ENCODE data around the gene RPS6KL1.

The RPS6KL1 gene

DNA sequence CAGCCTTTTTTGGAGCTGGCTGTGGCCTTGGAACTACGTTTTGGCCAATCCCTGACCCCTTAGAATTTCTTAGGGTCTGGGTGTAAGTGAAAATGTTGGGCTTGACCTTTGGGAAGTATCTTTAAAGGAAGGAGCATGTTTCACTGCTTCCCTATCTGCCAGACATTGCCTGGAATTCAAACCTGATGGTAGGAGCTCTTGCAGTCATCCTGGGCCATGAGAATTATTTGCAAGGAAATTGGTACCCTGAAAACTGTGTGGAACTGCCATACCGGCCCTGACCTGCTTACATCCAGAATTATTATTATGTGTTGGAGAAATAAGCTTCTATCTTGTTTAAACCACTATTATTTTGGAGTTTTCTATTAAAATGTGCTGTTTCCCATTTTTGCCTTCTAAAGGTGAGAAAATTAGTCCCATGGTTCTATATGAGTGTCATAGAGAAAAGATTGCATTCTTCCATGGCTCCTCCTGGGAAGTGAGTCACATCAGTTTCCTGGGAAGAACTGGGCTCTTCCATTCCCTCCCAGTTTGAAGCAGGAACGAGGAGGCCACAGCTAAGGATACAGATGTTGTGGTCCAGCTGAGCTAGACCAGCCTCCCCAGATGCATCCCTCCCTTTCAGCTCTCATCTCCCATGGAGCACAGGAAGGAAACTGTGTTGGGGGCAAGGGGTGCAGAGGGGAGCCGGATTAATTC lies 41.9 kb upstream of the RPS6KL1 start:
- H3K4me3 ChIP-seq (ENCODE audit: low read depth, low read length), result no peak overlapping the region
- TF ChIP-seq ZNF350 (tag by site-specific recombination; IDR thresholded peaks at IDR 0.05) (no peak), KLF16 (tag by site-specific recombination; IDR thresholded peaks at IDR 0.05) (no peak), ZBTB17 (tag by site-specific recombination; IDR thresholded peaks at IDR 0.05) (no peak), ZFP41 (tag by site-specific recombination; IDR thresholded peaks at IDR 0.05; ENCODE audit: borderline replicate concordance) (no peak), ZIC2 (tag by site-specific recombination; IDR thresholded peaks at IDR 0.05) (peak; percentile 82)
- TF ChIP-seq, protein P1, sequence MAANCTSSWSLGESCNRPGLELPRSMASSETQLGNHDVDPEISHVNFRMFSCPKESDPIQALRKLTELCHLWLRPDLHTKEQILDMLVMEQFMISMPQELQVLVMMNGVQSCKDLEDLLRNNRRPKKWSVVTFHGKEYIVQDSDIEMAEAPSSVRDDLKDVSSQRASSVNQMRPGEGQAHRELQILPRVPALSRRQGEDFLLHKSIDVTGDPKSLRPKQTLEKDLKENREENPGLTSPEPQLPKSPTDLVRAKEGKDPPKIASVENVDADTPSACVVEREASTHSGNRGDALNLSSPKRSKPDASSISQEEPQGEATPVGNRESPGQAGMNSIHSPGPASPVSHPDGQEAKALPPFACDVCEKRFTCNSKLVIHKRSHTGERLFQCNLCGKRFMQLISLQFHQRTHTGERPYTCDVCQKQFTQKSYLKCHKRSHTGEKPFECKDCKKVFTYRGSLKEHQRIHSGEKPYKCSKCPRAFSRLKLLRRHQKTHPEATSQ (tag by site-specific recombination; IDR thresholded peaks at IDR 0.05), result no peak
- TF ChIP-seq, protein P2, sequence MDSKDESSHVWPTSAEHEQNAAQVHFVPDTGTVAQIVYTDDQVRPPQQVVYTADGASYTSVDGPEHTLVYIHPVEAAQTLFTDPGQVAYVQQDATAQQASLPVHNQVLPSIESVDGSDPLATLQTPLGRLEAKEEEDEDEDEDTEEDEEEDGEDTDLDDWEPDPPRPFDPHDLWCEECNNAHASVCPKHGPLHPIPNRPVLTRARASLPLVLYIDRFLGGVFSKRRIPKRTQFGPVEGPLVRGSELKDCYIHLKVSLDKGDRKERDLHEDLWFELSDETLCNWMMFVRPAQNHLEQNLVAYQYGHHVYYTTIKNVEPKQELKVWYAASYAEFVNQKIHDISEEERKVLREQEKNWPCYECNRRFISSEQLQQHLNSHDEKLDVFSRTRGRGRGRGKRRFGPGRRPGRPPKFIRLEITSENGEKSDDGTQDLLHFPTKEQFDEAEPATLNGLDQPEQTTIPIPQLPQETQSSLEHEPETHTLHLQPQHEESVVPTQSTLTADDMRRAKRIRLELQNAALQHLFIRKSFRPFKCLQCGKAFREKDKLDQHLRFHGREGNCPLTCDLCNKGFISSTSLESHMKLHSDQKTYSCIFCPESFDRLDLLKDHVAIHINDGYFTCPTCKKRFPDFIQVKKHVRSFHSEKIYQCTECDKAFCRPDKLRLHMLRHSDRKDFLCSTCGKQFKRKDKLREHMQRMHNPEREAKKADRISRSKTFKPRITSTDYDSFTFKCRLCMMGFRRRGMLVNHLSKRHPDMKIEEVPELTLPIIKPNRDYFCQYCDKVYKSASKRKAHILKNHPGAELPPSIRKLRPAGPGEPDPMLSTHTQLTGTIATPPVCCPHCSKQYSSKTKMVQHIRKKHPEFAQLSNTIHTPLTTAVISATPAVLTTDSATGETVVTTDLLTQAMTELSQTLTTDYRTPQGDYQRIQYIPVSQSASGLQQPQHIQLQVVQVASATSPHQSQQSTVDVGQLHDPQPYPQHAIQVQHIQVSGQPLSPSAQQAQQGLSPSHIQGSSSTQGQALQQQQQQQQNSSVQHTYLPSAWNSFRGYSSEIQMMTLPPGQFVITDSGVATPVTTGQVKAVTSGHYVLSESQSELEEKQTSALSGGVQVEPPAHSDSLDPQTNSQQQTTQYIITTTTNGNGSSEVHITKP (tag by site-specific recombination; IDR thresholded peaks at IDR 0.05), result peak; percentile 70
- ChIA-PET POLR2A (interaction anchor here (1.2 kb wide), 1 partner anchor 10 kb away, joined by 5 read pairs; the partner anchor contains the start of gene PGF), CTCF (interaction anchor here (0.5 to 1.4 kb wide), 2 partner anchors 10 to 124 kb away, joined by 4 read pairs; no protein-coding TSS in a partner anchor)
- no peak overlapping the region for H3K27ac ChIP-seq (ENCODE audit: extremely low read depth, low read depth, low read length)
- H3K4me1 ChIP-seq (ENCODE audit: control insufficient read depth, insufficient read depth, low read length), result no peaks in the 10 kb centered on the region
- H3K36me3 ChIP-seq (ENCODE audit: control insufficient read depth in 2 of 2, insufficient read depth in 1 of 2, low read length in 2 of 2), result no peaks in the 10 kb centered on the region
- H3K9me3 ChIP-seq (ENCODE audit: control insufficient read depth, insufficient read depth, low read depth, low read length), result no peaks in the 10 kb centered on the region

DNA sequence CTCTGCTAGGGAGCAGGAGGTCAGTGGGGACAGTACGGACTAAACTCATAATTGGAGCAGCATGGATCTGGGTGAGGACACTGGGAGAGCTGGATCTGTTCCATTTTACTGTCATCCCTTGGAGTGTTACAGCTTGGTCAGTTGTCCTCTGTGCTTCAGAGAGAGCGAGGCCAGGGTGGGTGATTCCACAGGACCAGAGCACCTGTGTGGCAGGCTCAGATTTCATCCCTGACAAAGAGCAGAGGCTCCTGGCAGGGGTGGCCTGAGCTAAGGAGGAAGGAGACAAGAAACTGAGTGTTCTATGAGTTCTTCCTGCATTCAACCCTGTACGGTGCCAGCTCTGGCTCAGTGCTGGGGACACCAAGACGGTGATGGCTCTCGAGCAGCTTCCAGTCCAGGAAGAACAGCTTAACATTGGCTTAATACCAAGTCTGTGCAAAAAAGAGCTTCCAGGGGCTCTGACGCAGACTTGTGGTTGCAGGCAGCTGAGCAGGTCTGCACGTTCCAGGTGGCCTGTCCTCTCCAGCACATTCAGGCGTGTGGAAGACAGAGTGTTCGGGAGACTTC lies 40.7 kb upstream of the RPS6KL1 start:
- ChIA-PET CTCF (interaction anchor here (0.6 to 1.4 kb wide), 6 partner anchors 11 to 157 kb away, joined by 3 to 4 read pairs (median 3); no protein-coding TSS in a partner anchor), POLR2A (no interaction called here)
- Histone ChIP-seq H3K36me3 (ENCODE audit: control insufficient read depth in 2 of 2, insufficient read depth in 1 of 2, low read length in 2 of 2) (no peaks in the 10 kb centered on the region), H3K4me1 (ENCODE audit: control insufficient read depth, insufficient read depth, low read length) (no peaks in the 10 kb centered on the region), H3K4me3 (ENCODE audit: low read depth, low read length) (no peak overlapping the region), H3K9me3 (ENCODE audit: control insufficient read depth, insufficient read depth, low read depth, low read length) (no peaks in the 10 kb centered on the region), H3K27ac (ENCODE audit: extremely low read depth, low read depth, low read length) (no peak overlapping the region)
- no peak for TF ChIP-seq ZNF501 (tag by site-specific recombination; IDR thresholded peaks at IDR 0.05)
- TF ChIP-seq ZNF404 (tag by site-specific recombination; IDR thresholded peaks at IDR 0.05), result no peak
- TF ChIP-seq ZNF530 (tag by site-specific recombination; IDR thresholded peaks at IDR 0.05; ENCODE audit: low read depth), result no peak
- TF ChIP-seq RBAK (tag by site-specific recombination; IDR thresholded peaks at IDR 0.05), result no peak
- no peak for TF ChIP-seq ZBTB48 (tag by site-specific recombination; IDR thresholded peaks at IDR 0.05)
- TF ChIP-seq ZNF670 (tag by site-specific recombination; IDR thresholded peaks at IDR 0.05; ENCODE audit: low read depth), result no peak
- TF ChIP-seq ZNF391 (tag by site-specific recombination; IDR thresholded peaks at IDR 0.05; ENCODE audit: borderline replicate concordance, low read depth), result no peak
- TF ChIP-seq ZNF701 (tag by site-specific recombination; IDR thresholded peaks at IDR 0.05), result no peak
- no peak for TF ChIP-seq ZBTB17 (tag by site-specific recombination; IDR thresholded peaks at IDR 0.05)
- TF ChIP-seq ZNF311 (tag by site-specific recombination; IDR thresholded peaks at IDR 0.05; ENCODE audit: borderline replicate concordance), result no peak
